DOHH2 (cell line): ENCODE data around the gene RAB3B.

ENCODE experiments used
- H3F3A ChIP-seq: fragments of 200-600 bp; sonication (generic), shearing (Covaris generic); 2 replicates; pipeline ENCODE4 v1.6.0; 2016; ENCODE audit warnings: antibody characterized with exemption, mild to moderate bottlenecking; ENCODE audit not compliant: control insufficient read depth, insufficient read depth
- H3K27ac ChIP-seq: fragments of 200-600 bp; sonication (generic); 2 replicates; pipeline ENCODE4 v1.5.1; 2014; ENCODE audit warnings: low read depth, mild to moderate bottlenecking, low read length, moderate library complexity
- H3K27me3 ChIP-seq: fragments of 200-600 bp; sonication (generic); 2 replicates; pipeline ENCODE4 v1.6.1; 2014; ENCODE audit warnings: mild to moderate bottlenecking, low read length, mixed read lengths; ENCODE audit not compliant: control insufficient read depth
- H3K36me3 ChIP-seq: fragments of 200-600 bp; sonication (generic); 2 replicates; pipeline ENCODE4 v1.6.1; 2014; ENCODE audit warnings: mild to moderate bottlenecking, low read length, moderate library complexity, mixed read lengths; ENCODE audit not compliant: control insufficient read depth
- H3K4me1 ChIP-seq: fragments of 200-600 bp; sonication (generic); 2 replicates; pipeline ENCODE4 v1.6.1; 2014; ENCODE audit warnings: mild to moderate bottlenecking, low read length, mixed read lengths; ENCODE audit not compliant: control insufficient read depth
- H3K4me2 ChIP-seq: fragments of 200-600 bp; sonication (generic); 2 replicates; pipeline ENCODE4 v1.6.0; 2014; ENCODE audit warnings: mild to moderate bottlenecking, low read length, moderate library complexity
- H3K4me3 ChIP-seq: fragments of 200-600 bp; sonication (generic); 2 replicates; pipeline ENCODE4 v1.5.1; 2014; ENCODE audit warnings: mild to moderate bottlenecking, low read length, mixed read lengths
- H3K79me2 ChIP-seq: fragments of 200-600 bp; sonication (generic); 2 replicates; pipeline ENCODE4 v1.6.1; 2014; ENCODE audit warnings: mild to moderate bottlenecking, low read length, mixed read lengths; ENCODE audit not compliant: control insufficient read depth
- H3K9me2 ChIP-seq: fragments of 200-600 bp; sonication (generic); replicated peaks from 2 replicates; pipeline ENCODE4 v1.6.1; 2014; ENCODE audit warnings: mild to moderate bottlenecking, low read length, mixed read lengths; ENCODE audit not compliant: control insufficient read depth
- H3K9me3 ChIP-seq: fragments of 200-600 bp; sonication (generic); 2 replicates; pipeline ENCODE4 v1.6.1; 2014; ENCODE audit warnings: antibody characterized with exemption, low read length, mixed read lengths; ENCODE audit not compliant: control insufficient read depth, insufficient read depth
- H4K20me1 ChIP-seq: fragments of 200-600 bp; sonication (generic); 2 replicates; pipeline ENCODE4 v1.6.0; 2014; ENCODE audit warnings: low read depth, mild to moderate bottlenecking, antibody characterized with exemption, low read length, moderate library complexity; ENCODE audit not compliant: control insufficient read depth, insufficient read depth
- CTCF ChIP-seq: fragments of 200-600 bp; sonication (generic); IDR thresholded peaks from one replicate; pipeline ENCODE4 v1.5.1; 2014; ENCODE audit warnings: antibody characterized with exemption, mild to moderate bottlenecking, low read depth, low read length; ENCODE audit not compliant: poor library complexity, severe bottlenecking
- EZH2phosphoT487 ChIP-seq: fragments of 200-600 bp; sonication (generic); IDR thresholded peaks from 2 replicates; pipeline ENCODE4 v1.6.1; 2017; ENCODE audit warnings: borderline replicate concordance, mild to moderate bottlenecking, antibody characterized with exemption, low read length, moderate library complexity, mixed read lengths

The RAB3B gene

GRCh38 chr1:51961231-51961630, 29.3 kb downstream of the RAB3B start:
- no peaks in the 10 kb centered on the region for H4K20me1 ChIP-seq
- no peaks in the 10 kb centered on the region for H3K36me3 ChIP-seq
- H3K4me1 ChIP-seq: peaks cover 7% of the 10 kb centered on the region
- no peaks in the 10 kb centered on the region for H3F3A ChIP-seq
- no peak for TF ChIP-seq EZH2phosphoT487
- TF ChIP-seq CTCF: no peak
- H3K79me2 ChIP-seq: no peaks in the 10 kb centered on the region
- H3K4me2 ChIP-seq: no peak overlapping the region
- H3K27me3 ChIP-seq: peaks cover 16% of the 10 kb centered on the region
- no peaks in the 10 kb centered on the region for H3K9me2 ChIP-seq
- H3K4me3 ChIP-seq: no peak overlapping the region
- H3K9me3 ChIP-seq: no peaks in the 10 kb centered on the region
- no peak overlapping the region for H3K27ac ChIP-seq

DNA sequence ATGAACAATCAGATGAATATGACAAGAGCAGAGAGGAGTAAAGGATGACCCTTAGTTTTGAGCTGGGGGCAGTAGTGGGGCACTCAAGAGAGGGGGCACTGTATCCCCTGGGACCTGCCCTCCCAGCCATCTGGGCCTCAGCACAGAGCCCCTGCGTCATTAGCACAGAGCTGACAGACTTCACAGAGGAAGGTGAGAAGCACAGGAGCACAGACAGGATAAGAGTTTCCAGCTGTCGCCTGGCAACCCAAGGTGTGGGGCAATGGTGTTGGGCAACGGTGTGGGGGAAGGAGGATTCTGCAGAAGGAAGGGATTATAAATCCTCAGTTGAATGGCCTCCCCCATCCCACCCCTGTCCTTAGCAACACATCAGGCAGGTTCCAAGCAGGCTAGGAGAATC, 30.2 kb downstream of the RAB3B start:
- no peak overlapping the region for H3K4me3 ChIP-seq
- H3K4me1 ChIP-seq: peaks cover 14% of the 10 kb centered on the region
- no peaks in the 10 kb centered on the region for H3K9me3 ChIP-seq
- H3K36me3 ChIP-seq: no peaks in the 10 kb centered on the region
- no peaks in the 10 kb centered on the region for H4K20me1 ChIP-seq
- H3K27me3 ChIP-seq: peaks cover 16% of the 10 kb centered on the region
- no peak for TF ChIP-seq CTCF
- no peak for TF ChIP-seq EZH2phosphoT487
- H3K79me2 ChIP-seq: no peaks in the 10 kb centered on the region
- no peaks in the 10 kb centered on the region for H3K9me2 ChIP-seq
- no peaks in the 10 kb centered on the region for H3F3A ChIP-seq
- no peak overlapping the region for H3K27ac ChIP-seq
- H3K4me2 ChIP-seq: no peak overlapping the region

- H3K36me3 ChIP-seq: no peaks in the 10 kb centered on the region
- no peak for TF ChIP-seq EZH2phosphoT487
- TF ChIP-seq CTCF: no peak
- H3F3A ChIP-seq: no peaks in the 10 kb centered on the region
- no peaks in the 10 kb centered on the region for H3K9me3 ChIP-seq
- no peaks in the 10 kb centered on the region for H3K79me2 ChIP-seq
- H3K4me2 ChIP-seq: no peak overlapping the region
- H3K27ac ChIP-seq: no peak overlapping the region
- no peaks in the 10 kb centered on the region for H4K20me1 ChIP-seq
- no peak overlapping the region for H3K4me3 ChIP-seq
- H3K27me3 ChIP-seq: peaks cover 16% of the 10 kb centered on the region
- peaks cover 11% of the 10 kb centered on the region for H3K4me1 ChIP-seq
- no peaks in the 10 kb centered on the region for H3K9me2 ChIP-seq
Observed at GRCh38 chr1:51958824-51959223, 31.7 kb downstream of the RAB3B start.

DNA sequence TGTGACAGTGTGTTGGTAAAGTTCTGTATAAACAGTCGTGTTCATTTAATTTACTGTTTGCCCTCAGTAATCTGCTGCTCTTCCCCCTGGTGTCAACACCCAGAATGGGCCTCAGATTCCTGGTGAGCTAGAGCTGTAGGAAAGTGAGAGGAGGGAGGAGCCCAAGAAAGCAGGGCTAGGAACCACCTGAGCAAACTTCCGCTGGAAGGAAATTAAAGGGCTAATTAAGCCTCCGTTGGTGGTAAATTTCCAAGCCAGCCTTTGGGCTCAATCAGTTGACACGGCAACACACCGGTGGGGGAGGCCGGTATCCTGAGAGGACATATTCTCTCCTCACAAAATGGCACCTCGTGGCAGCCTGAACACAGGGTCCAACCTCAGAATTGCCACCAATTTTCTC, 32.9 kb downstream of the RAB3B start:
- Histone ChIP-seq H3F3A (no peaks in the 10 kb centered on the region), H3K27me3 (peaks cover 4% of the 10 kb centered on the region), H4K20me1 (no peaks in the 10 kb centered on the region), H3K9me2 (no peaks in the 10 kb centered on the region), H3K4me2 (no peak overlapping the region), H3K79me2 (no peaks in the 10 kb centered on the region), H3K9me3 (no peaks in the 10 kb centered on the region), H3K27ac (no peak overlapping the region), H3K4me3 (no peak overlapping the region), H3K36me3 (no peaks in the 10 kb centered on the region), H3K4me1 (peaks cover 12% of the 10 kb centered on the region)
- TF ChIP-seq EZH2phosphoT487 (no peak), CTCF (no peak)
